Mesodermal cell (in vitro differentiated cells): Measurements from ENCODE around the gene BAZ2B.

ENCODE experiments used
- H3K27ac ChIP-seq: 2 replicates; pipeline ENCODE4 v1.7.0; 2013; ENCODE audit warnings: mild to moderate bottlenecking, low read depth, low read length, moderate library complexity; ENCODE audit not compliant: severe bottlenecking
- H3K36me3 ChIP-seq: 2 replicates; pipeline ENCODE4 v1.7.1; 2013; ENCODE audit warnings: mild to moderate bottlenecking, low read length, moderate library complexity; ENCODE audit not compliant: control insufficient read depth, insufficient read depth
- H3K4me1 ChIP-seq: one replicate; pipeline ENCODE4 v1.7.1; 2013; ENCODE audit warnings: mild to moderate bottlenecking, low read length; ENCODE audit not compliant: insufficient read depth, control insufficient read depth, poor library complexity, severe bottlenecking
- H3K4me3 ChIP-seq: 2 replicates; pipeline ENCODE4 v1.7.0; 2013; ENCODE audit warnings: low read length, control low read depth, mild to moderate bottlenecking; ENCODE audit not compliant: insufficient read depth, poor library complexity, severe bottlenecking; ENCODE audit errors: extremely low read depth
- H3K9me3 ChIP-seq: 2 replicates; pipeline ENCODE4 v1.7.1; 2013; ENCODE audit warnings: mild to moderate bottlenecking, low read length, moderate library complexity; ENCODE audit not compliant: control insufficient read depth
- WGBS, 2 experiments: methylation state at CpG; one replicate each; pipeline ENCODE4 v1.1.5; 2013; ENCODE audit warnings: missing lambda C conversion rate in 2 of 2; ENCODE audit not compliant: insufficient coverage in 2 of 2; 5-methylcytosine and 5-hydroxymethylcytosine counted together

The BAZ2B gene

GRCh38 chr2:159326569-159327255, 289.6 kb downstream of the BAZ2B start:
- Histone ChIP-seq H3K36me3 (peaks cover 45% of the 10 kb centered on the region), H3K27ac (no peak overlapping the region)

GRCh38 chr2:159322419-159322818, 293.9 kb downstream of the BAZ2B start:
- Histone ChIP-seq H3K27ac (no peak overlapping the region), H3K4me3 (no peak overlapping the region), H3K36me3 (peaks cover 39% of the 10 kb centered on the region), H3K9me3 (no peaks in the 10 kb centered on the region), H3K4me1 (no peaks in the 10 kb centered on the region)

More at GRCh38 chr2:159326569-159327255, 289.6 kb downstream of the BAZ2B start:
- H3K4me1 ChIP-seq, result no peaks in the 10 kb centered on the region
- no peaks in the 10 kb centered on the region for H3K9me3 ChIP-seq
- 100% methylated on average over 1 of the region's 5 CpGs; no CpG with 5 or more reads in 1 of the 2 experiments for WGBS, 2 experiments
- H3K4me3 ChIP-seq, result no peak overlapping the region

- peaks cover 6% of the 10 kb centered on the region for H3K9me3 ChIP-seq
- H3K27ac ChIP-seq, result no peak overlapping the region
- H3K4me3 ChIP-seq, result no peak overlapping the region
- H3K4me1 ChIP-seq, result no peaks in the 10 kb centered on the region
- 85 to 100% methylated on average over 2 of the region's 3 CpGs for WGBS, 2 experiments
- H3K36me3 ChIP-seq, result peaks cover 47% of the 10 kb centered on the region
Observed at GRCh38 chr2:159317392-159318088, 298.8 kb downstream of the BAZ2B start.

DNA sequence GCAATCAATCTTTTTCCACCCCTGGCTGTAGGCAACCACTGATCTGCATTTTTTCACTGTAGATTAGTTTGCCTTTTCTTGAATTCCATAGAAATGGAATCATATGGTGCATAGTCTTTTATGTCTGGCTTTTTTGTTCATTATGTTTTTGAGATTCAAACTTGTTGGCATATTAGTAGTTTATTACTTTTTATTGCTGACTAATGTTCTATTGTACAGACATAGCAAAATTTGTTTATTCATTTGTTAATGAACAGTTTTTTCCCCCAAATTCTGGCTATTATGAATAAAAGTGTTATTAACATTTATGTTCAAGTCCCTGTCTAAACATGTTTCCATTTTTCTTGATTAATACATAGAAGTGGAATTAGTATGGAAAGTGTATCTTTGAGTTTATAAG, 308.4 kb downstream of the BAZ2B start:
- Histone ChIP-seq H3K27ac (no peak overlapping the region), H3K4me1 (no peaks in the 10 kb centered on the region), H3K4me3 (no peak overlapping the region), H3K36me3 (peaks cover 3% of the 10 kb centered on the region), H3K9me3 (no peaks in the 10 kb centered on the region)

- no peak overlapping the region for H3K27ac ChIP-seq
- WGBS, 2 experiments, result 71% methylated on average over 1 of the region's 3 CpGs; no CpG with 5 or more reads in 1 of the 2 experiments
- no peak overlapping the region for H3K4me3 ChIP-seq
- H3K36me3 ChIP-seq, result no peaks in the 10 kb centered on the region
- H3K4me1 ChIP-seq, result no peaks in the 10 kb centered on the region
- no peaks in the 10 kb centered on the region for H3K9me3 ChIP-seq
Observed at GRCh38 chr2:159300586-159300985, 315.8 kb downstream of the BAZ2B start.

DNA sequence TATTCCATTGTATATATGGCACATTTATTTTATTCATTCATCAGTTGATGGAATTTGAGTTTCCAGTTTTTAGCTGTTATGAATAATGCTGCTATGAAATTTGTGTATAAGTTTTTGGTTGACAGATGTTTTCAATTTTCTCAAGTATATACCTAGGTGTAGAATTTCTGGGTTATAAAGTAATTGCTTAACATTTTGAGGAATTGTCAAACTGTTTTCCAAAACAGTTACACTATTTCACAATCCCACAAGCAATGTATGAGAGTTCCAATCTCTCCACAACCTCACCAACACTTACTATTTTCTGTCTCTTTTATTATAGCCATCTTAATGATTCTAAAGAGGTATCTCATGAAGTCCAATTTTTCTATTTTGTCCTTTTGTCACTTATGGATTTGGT, 317.4 kb downstream of the BAZ2B start:
- Histone ChIP-seq H3K9me3 (no peaks in the 10 kb centered on the region), H3K4me1 (no peaks in the 10 kb centered on the region), H3K27ac (no peak overlapping the region), H3K4me3 (no peak overlapping the region), H3K36me3 (no peaks in the 10 kb centered on the region)

DNA sequence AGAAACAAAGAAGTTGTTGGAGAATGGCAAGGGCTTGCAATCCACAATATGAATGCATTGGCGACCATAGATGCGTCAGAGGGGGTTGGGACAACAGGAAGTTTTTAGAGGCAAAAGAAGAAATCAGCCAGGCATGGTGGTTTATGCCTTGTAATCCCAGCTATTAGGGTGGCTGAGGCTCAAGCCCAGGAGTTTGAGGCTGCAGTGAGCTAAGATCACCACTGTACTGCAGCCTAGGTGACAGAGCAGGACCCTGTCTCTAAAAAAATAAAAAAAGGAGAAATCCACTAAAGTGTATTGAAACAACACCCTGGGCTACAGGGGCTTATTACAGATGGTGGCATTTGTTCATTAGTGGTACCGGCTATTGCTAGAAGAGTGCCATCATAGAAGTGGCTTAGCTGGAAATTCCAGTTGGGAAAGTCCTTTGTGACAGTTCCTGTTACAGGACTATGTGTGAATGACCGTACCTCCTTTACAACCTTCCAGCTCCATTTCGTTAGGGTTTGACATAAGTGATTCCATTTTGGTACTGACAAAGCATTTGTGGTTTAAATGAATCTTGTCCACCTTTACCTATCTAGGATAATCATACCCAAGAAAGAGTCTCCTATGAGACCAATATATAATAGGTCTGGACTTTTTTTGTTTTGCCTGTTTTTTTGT, 319.2 kb downstream of the BAZ2B start:
- no peak overlapping the region for H3K4me3 ChIP-seq

GRCh38 chr2:159292157-159292556, 324.2 kb downstream of the BAZ2B start:
- WGBS, 2 experiments, result 78 to 83% methylated on average over 2 to 5 of the region's 6 CpGs
- Histone ChIP-seq H3K27ac (no peak overlapping the region), H3K4me3 (no peak overlapping the region), H3K36me3 (no peaks in the 10 kb centered on the region), H3K9me3 (no peaks in the 10 kb centered on the region), H3K4me1 (peaks cover 7% of the 10 kb centered on the region)

More for the DNA sequence above, 319.2 kb downstream of the BAZ2B start:
- Histone ChIP-seq H3K4me1 (no peaks in the 10 kb centered on the region), H3K27ac (no peak overlapping the region), H3K9me3 (no peaks in the 10 kb centered on the region), H3K36me3 (no peaks in the 10 kb centered on the region)
- 92 to 94% methylated on average over 2 to 3 of the region's 5 CpGs for WGBS, 2 experiments

GRCh38 chr2:159290289-159290907, 325.9 kb downstream of the BAZ2B start:
- no peaks in the 10 kb centered on the region for H3K36me3 ChIP-seq
- H3K27ac ChIP-seq, result no peak overlapping the region
- WGBS, 2 experiments, result 86 to 96% methylated on average over 5 to 7 of the region's 7 CpGs
- no peak overlapping the region for H3K4me3 ChIP-seq
- H3K4me1 ChIP-seq, result peaks cover 7% of the 10 kb centered on the region
- H3K9me3 ChIP-seq, result no peaks in the 10 kb centered on the region

DNA sequence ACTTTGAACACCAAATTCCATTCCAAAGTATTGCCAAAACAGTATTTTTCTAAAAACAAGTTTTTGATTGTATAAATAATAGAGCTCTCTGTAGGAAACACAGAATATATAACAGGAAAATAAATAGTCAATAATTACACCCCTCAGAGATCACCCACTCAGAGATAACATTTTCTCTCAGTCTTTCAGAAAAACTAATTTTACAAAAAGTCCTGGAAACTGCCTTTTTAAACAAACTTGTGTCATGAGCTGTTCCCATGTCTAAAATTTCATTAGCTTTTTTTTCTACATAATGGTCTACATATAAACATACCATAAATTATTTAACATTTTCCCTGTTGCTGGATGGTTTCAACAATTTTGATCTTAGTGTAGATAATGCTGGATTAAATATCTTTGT, 328.6 kb downstream of the BAZ2B start:
- Histone ChIP-seq H3K36me3 (no peaks in the 10 kb centered on the region), H3K4me3 (no peak overlapping the region), H3K4me1 (peaks cover 7% of the 10 kb centered on the region), H3K9me3 (no peaks in the 10 kb centered on the region), H3K27ac (peak overlapping the region; percentile 94)
